Measurements from ENCODE around the gene HLX. TPM values are rescaled to one million over a fixed set of nuclear protein-coding genes. Genes with fewer than 3 reads are reported as not detected.

HLX gene
- total and polyA plus RNA-seq, 9 of the 15 experiments (the other 6 are each of a cell fraction or from before 2014, with no cell fraction given), result 0.10 to 3.0 (median 1.6) TPM

DNA sequence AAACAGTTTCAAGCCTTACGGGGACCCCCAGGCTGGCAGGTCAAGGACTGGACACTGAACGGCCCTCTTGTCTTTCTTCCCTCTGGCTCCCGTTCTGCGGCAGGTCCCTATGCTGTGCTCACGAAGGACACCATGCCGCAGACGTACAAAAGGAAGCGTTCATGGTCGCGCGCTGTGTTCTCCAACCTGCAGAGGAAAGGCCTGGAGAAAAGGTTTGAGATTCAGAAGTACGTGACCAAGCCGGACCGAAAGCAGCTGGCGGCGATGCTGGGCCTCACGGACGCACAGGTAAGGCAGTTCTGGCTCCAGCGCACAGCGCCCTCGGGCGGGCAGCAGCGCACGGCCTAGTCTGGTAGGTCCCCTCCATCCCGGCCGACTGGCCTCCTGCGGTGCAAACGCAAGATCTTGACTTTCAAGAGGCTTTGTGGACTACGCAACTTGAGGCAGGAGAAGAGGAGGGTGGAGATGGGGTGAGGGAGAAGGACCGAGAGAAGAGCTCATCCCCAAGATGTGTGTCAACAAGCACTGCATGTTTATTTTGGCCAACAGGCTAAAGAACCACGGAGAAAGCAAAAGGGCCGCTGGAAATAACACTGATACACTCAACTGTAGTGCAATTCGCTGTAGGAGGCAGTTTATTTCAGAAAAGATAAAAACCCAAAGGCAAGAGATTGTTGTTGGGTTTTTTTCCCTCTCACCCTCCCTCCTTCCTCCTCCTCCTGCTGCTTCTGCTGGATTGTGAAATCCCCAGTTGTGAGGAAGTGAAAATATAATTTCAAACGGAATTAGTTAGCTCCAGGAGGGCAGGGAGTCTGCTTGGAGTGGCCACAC, 3.0 kb downstream of the HLX start:
- H3K27me3 ChIP-seq (ENCODE audit: control insufficient read depth in 2 of 2, insufficient read depth in 2 of 2, low read length in 2 of 2), result peaks cover 10 to 58% of the 10 kb centered on the region in 2 experiments; a peak in 4 of 5 replicates
- no peaks in the 10 kb centered on the region for H4K20me1 ChIP-seq (replicated peaks; ENCODE audit: control insufficient read depth, insufficient read depth, low read length)
- H3K4me3 ChIP-seq, result no peak overlapping the region
- ChIA-PET CTCF (ENCODE audit: low intra/inter-chr PET ratio) (interaction anchor here (0.7 kb wide), 1 partner anchor 321 kb away, joined by 3 read pairs; no protein-coding TSS in a partner anchor), POLR2A (no interaction called here)
- no peaks in the 10 kb centered on the region for H3K9me3 ChIP-seq (replicated peaks; ENCODE audit: control insufficient read depth, insufficient read depth, low read depth, low read length)
- no peak overlapping the region for H3K4me2 ChIP-seq (ENCODE audit: insufficient read depth, low read length)
- no peak for ATAC-seq
- in situ Hi-C loops (cut with MboI) (no loop called here), intact Hi-C loops (cut with micrococcal nuclease) (no loop called here)
- no peaks in the 10 kb centered on the region for H3K9me1 ChIP-seq (ENCODE audit: control insufficient read depth, insufficient read depth, low read length)
- no TSS peak for BruUV-seq (replicated peaks)
- 0 out of 3 replicates have a peak, but pooled peaks cover 3% of the 10 kb centered on the region for H3K79me2 ChIP-seq (ENCODE audit: control insufficient read depth, insufficient read depth, low read length)
- H3K36me3 ChIP-seq (ENCODE audit: control insufficient read depth, insufficient read depth, low read length), result no peaks in the 10 kb centered on the region
- H2AFZ ChIP-seq (ENCODE audit: low read depth, low read length), result no peak overlapping the region
- no peak overlapping the region for H3K27ac ChIP-seq (ENCODE audit: extremely low read depth, low read depth, low read length)
- H3K9ac ChIP-seq (ENCODE audit: insufficient read depth in 1 of 2, low read depth in 2 of 2, low read length in 2 of 2), result no peak overlapping the region
- no peak for FAIRE-seq
- TF ChIP-seq, protein P1, sequence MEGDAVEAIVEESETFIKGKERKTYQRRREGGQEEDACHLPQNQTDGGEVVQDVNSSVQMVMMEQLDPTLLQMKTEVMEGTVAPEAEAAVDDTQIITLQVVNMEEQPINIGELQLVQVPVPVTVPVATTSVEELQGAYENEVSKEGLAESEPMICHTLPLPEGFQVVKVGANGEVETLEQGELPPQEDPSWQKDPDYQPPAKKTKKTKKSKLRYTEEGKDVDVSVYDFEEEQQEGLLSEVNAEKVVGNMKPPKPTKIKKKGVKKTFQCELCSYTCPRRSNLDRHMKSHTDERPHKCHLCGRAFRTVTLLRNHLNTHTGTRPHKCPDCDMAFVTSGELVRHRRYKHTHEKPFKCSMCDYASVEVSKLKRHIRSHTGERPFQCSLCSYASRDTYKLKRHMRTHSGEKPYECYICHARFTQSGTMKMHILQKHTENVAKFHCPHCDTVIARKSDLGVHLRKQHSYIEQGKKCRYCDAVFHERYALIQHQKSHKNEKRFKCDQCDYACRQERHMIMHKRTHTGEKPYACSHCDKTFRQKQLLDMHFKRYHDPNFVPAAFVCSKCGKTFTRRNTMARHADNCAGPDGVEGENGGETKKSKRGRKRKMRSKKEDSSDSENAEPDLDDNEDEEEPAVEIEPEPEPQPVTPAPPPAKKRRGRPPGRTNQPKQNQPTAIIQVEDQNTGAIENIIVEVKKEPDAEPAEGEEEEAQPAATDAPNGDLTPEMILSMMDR (IDR thresholded peaks at IDR 0.05 in 2 of 3, conservative IDR thresholded peaks at IDR 0.05 in 1 of 3; ENCODE audit: insufficient read depth in 2 of 3, low read depth in 1 of 3, low read length in 3 of 3), result peak in 1 of 3 experiments; percentile 16; a peak in 1 of 6 replicates
- TF ChIP-seq ZNF134 (CRISPR knock-in tag; conservative IDR thresholded peaks at IDR 0.05), result no peak
- TF ChIP-seq CEBPB (tag; IDR thresholded peaks at IDR 0.05), result peak; percentile 36; the same call in 1 of the 2 replicates
- peaks cover 0 to 34% of the 10 kb centered on the region in 2 experiments; a peak in 2 of 5 replicates for H3K4me1 ChIP-seq (replicated peaks in 1 of 2; ENCODE audit: control insufficient read depth in 2 of 2, insufficient read depth in 2 of 2, low read length in 2 of 2)
- no peak for DNase-seq (ENCODE audit: extremely low read depth in 1 of 4, low spot score in 3 of 4)
- 38% methylated on average over 34 of the region's 34 CpGs for WGBS (ENCODE audit: insufficient coverage, low coverage, missing lambda C conversion rate)

Data from K562 (cell line).